Stimulated activated CD4-positive, alpha-beta T cell treated with anti-CD3 and anti-CD28 coated beads, TNF-alpha, amount 100 ng/mL, for 4 hours (primary cell): ENCODE data around the gene FAM222B.
A peak's percentile ranks its signal among the peaks of the same experiment; 100 is the strongest.
"Not testable (repeated sequence)": the region's sequence is repeated elsewhere in the genome, so short reads cannot be mapped to it uniquely, and the experiment has no call there.

ENCODE experiments used
- DNase-seq, 3 experiments: peaks; one replicate each; pipeline ENCODE4 v3.0.0-alpha.2; 2020; ENCODE audit warnings: low read depth in 3 of 3

Gene FAM222B

DNA sequence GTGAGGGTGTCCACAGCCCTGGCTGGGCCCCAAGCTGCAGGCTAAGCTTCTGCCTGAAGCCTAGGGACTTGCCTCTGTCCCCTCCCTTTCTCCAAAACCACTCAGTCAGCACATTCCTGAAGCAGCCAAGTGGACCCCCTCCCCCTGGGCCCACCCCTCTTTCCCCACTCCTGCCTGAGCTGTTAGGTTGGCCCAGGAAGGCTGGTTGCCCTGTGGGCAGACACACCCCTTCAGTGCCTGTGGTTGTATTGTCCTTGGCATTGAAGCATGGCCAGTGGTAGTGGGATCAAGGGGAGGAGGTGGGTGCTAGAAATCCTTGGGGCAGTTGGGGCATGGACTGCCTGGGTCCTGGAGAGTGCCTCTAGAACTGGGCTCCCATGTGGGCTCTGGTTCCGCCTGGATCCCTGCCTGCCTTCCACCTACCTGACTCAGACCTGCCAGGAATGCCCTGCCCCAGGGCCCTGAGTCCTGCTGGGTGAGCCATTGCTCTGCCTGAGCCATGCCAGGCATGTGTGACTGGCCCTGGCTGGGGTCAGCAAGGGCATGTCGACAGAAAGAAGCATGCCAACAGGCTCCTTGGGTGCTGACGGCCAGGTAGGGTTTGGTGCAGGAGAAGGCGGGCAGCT is 96.7 kb downstream of the FAM222B start:
- DNase-seq = no peak

- DNase-seq = no peak
These were observed 97.4 kb downstream of the FAM222B start for GRCh38 chr17:28744972-28745785.

GRCh38 chr17:28744104-28744971 is 98.3 kb downstream of the FAM222B start:
- peak; percentile 46 to 71 (median 56) for DNase-seq

DNA sequence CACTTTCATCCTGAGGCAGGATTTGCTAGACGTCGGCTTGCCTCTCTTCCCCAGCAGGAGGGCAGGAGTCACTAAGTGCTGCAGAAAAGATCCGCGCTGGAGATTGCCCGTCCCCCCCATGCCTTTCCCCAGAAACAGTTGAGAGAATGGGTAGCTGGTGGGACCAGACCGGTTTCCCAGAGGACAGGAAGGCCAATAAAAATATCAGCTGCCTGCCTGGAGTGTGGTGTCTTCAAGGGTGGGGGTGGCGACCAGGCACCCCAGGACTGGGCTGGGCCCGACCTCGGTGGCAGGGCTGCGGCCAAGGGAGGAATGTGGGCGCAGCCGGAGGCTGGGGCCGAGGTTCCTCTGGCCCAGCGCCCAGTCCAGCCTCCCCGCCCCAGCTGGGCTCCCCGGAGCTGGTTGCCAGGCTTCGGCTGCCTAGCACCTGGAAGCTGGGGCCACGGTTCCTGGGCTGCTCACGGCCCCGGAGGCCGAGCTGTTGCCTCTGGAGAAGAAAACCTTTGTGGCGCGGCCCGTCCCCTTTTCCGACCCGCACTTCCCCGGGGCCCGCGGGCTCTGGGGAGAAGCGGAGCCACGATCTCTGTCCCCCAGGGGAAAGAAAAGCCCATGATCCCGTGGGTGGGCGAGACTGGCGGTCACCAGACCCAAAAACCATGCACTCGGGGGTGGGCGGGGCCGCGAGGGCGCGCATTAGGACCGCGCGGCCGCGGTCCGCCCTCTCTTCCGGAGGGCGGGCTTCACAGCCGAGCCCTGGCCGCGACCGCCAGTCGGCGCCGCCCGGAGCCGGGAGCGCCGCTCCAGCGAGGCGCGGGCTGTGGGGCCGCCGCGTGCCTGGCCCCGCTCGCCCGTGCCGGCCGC is 99.1 kb downstream of the FAM222B start, which contains the start of gene TRAF4:
TSS of gene TRAF4 (plus strand) at position 769 of the 861 bp plus-strand sequence. CDS start 102 bp downstream, outside the sequence.
- peak; percentile 62 to 72 (median 65) for DNase-seq

DNA sequence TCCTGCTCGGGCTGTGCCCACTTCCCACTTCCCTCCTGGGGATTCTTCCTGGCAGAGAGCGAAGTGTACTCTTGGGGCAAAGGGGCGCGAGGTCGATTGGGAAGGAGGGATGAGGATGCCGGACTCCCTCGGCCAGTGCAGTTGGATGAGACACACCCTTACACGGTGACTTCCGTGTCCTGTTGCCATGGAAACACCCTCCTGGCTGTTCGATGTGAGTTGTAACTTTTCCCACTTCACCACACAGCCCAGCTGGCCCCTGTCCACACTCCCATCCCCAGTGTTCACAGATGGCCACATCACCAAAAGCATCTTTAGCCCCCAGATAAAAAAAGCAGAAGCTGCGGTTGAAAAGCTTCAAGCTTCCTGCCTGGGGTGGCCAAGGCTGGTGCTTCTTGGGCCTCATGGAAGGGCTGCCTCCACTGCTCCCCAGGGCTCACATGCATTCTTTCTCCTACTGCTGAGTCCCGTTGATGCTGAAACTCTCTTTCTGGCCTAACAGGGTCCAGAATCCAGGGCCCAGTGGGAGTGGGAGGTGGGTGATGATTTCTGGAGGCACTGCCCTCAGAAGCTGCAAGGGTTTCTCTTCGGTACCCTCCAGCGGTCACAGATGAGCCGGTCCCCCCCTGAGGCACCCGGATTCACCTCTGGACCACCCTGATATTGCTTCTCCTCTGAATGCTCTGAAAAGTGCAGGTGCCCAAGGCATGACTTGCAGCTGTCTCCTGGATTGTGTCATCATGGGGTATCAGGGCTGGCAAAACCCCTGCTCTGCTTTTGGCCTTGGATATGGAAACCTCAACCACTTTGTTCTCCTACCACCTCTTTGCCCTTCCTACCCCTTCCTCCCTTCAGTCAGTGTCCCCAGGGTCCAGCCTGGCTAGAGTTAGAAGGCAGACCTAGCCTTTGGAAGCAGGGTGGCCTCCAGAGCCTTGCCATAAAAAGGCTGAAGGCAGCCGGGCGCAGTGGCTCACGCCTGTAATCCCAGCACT is 100.9 kb downstream of the FAM222B start:
- no peak for DNase-seq

- no peak for DNase-seq
These were observed 101.9 kb downstream of the FAM222B start for GRCh38 chr17:28740406-28741357.

- DNase-seq = peak in 2 of 3 experiments; percentile 61 to 65
These were observed 103.8 kb downstream of the FAM222B start for GRCh38 chr17:28738680-28739384.

DNA sequence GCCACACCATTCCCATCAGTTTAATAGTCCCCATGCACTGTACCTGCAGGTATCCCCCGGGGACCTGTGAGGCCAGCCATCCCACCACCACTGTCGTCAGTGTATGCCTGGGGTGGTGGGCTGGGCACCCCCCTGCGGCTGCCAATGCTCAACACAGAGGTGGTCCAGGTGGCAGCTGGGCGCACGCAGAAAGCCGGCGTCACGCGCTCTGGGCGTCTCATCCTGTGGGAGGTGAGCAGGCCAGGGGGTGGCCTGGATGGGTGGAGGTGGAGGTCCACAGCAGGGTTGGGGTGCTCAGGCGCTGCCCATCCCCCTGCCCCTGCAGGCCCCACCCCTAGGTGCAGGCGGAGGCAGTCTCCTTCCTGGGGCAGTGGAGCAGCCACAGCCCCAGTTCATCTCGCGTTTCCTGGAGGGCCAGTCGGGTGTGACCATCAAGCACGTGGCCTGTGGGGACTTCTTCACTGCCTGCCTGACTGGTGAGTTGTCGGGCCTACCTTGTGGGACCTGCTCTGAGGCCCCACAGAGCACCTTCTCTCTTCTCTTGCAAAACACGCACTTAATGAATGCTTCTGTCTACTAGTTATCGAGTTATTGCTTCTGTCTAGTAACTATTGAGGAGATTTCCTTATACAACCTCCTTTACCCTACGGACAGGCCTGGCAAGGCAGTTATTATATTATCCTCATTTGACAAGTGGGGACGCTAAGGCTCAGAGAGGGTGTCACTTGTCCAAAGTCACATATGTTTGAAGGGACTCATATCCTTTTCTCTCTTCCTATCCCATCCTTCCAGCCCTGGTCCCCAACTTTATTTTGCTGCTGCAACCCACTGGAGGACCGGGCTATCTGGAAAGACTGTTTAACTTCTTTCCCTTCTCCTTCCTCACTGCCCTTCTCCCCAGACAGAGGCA is 104.6 kb downstream of the FAM222B start:
- DNase-seq = no peak

- no peak for DNase-seq
These were observed 105.3 kb downstream of the FAM222B start for GRCh38 chr17:28737316-28737715.

- DNase-seq = not testable (repeated sequence)
These were observed 106.4 kb downstream of the FAM222B start for GRCh38 chr17:28735913-28736769.

DNA sequence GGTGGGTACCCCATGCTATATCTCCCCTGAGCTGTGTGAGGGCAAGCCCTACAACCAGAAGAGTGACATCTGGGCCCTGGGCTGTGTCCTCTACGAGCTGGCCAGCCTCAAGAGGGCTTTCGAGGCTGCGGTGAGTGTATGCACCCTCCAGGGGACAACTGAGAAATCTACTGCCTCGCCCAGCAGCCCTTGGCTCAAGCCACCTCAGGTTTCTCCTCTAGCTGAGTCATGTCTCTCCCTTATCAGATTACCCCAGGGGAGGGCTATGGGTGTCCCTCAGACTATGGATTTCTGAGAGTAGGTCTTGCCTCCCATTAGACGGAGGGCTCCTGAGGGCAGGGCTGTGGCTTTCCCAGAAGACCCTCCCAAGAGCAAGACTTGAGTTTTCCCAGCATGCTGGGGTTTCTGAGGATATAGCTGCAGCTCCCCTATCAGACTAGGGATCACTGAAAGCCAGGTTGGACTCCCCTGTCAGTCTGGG is 107.3 kb downstream of the FAM222B start:
- no peak for DNase-seq

DNA sequence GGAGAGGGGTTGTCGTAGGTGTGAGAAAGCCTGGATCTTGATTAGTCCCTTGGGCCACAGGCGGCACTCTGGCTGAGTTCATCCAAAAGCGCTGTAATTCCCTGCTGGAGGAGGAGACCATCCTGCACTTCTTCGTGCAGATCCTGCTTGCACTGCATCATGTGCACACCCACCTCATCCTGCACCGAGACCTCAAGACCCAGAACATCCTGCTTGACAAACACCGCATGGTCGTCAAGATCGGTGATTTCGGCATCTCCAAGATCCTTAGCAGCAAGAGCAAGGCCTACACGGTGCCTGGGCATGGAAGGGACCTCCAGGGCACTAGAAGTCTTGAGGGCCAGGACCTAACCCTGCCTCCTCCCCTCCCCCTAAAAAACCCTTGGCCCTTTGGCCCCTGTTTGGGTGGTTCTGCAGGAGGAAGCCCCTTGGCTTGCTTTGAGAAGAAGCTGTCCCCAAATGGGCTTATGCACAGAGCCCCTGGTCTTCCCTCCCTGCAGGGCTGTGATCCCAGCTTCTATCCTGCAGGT is 107.8 kb downstream of the FAM222B start:
- no peak for DNase-seq

GRCh38 chr17:28733346-28733745 is 109.2 kb downstream of the FAM222B start:
- no peak for DNase-seq

DNA sequence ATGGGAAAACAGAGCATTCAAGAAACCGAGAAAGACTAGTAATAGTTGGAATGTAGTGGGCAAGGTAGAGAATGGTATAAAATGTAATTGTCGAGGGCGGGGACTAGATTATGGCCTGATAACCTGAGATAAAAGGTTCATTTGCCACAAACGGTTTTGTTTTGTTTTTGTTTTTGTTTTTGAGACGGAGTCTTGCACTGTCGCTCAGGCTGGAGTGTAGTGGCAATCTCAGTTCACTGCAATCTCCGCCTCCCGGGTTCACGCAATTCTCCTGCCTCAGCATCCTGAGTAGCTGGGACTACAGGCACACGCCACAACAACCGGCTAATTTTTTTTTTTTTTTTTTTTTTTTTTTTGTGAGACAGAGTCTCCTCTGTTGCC is 112.7 kb downstream of the FAM222B start:
- DNase-seq = no peak

DNA sequence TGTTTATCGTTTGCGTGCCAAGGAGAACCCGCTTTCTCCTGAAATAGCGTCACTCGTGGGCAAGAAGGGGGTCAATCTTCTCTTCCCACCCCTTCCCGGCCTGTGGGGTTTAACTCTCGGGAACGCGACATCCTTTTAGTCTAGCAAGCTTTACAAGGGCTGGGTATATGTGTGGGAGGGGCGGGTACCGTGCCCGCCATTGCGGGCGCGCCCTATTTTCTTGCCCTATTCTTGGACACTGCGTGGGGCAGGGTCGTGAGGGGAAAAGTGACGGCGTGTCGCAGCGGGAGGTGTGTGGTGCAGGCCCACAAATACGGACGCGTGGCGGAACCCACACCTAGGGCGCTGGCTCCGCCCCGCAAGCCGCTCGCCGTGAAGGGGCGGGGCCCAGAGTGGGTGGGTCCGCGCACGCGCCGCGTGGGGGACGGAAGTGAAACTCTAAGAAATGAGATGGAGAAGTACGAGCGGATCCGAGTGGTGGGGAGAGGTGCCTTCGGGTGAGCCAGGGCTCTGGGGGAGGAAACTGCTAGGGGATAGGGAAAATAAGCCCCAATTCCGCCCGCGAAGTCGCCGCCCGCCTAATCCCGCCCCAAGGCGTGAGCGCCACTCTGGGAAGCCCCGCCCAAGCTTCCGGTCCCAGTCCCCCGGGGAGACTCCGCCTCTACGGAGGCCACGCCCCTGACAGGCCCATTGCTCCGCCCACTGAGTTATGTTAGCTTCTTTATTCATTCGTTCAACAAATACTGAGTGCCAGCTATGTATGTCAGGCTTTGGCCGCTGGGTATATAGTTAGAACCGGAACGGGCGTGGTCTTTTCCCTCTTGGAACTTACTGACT is 114.0 kb downstream of the FAM222B start, which contains the start of gene NEK8:
TSS of gene NEK8 (plus strand) at position 425 of the 837 bp plus-strand sequence. CDS start at position 451, 26 bp downstream.
- DNase-seq = peak; percentile 97 to 99 (median 98)
